Measurements from ENCODE around the gene CRACR2A. TPM values are rescaled to one million over a fixed set of nuclear protein-coding genes. Genes with fewer than 3 reads are reported as not detected.

CRACR2A gene
- total RNA-seq, 2 experiments from 2014 or later: 28.2 to 31.1 TPM

- Histone ChIP-seq H3K27ac (ENCODE audit: low read depth, low read length, poor library complexity, severe bottlenecking) (no peak overlapping the region), H3K9me3 (ENCODE audit: low read length) (no peaks in the 10 kb centered on the region), H3K79me2 (ENCODE audit: insufficient read depth, low read depth, low read length) (no peaks in the 10 kb centered on the region), H3K9me2 (ENCODE audit: insufficient read depth, low read length) (no peaks in the 10 kb centered on the region), H3K4me1 (ENCODE audit: insufficient read depth, low read length, poor library complexity, severe bottlenecking) (peaks cover 2% of the 10 kb centered on the region), H3K36me3 (ENCODE audit: insufficient read depth, low read length) (peaks cover 30% of the 10 kb centered on the region), H2AFZ (ENCODE audit: low read length) (no peak overlapping the region), H4K20me1 (ENCODE audit: insufficient read depth, low read length) (no peaks in the 10 kb centered on the region), H3K4me2 (ENCODE audit: low read length) (no peak overlapping the region), H3K4me3 (ENCODE audit: low read depth, low read length, poor library complexity, severe bottlenecking) (no peak overlapping the region)
- TF ChIP-seq EZH2phosphoT487 (IDR thresholded peaks at IDR 0.05; ENCODE audit: borderline replicate concordance, low read depth, low read length) (no peak), CTCF (conservative IDR thresholded peaks at IDR 0.05; ENCODE audit: low read length) (no peak)
- intact Hi-C loops (cut with micrococcal nuclease; ENCODE audit: unreplicated experiment): no loop called here
- ChIA-PET POLR2A (interaction anchor here (0.6 kb wide), 1 partner anchor 145 kb away, joined by 3 read pairs; no protein-coding TSS in a partner anchor), CTCF (ENCODE audit: unreplicated experiment) (no interaction called here)
- no peak for DNase-seq (ENCODE audit: low spot score)
- no TSS peak for BruUV-seq (replicated peaks)
These were observed 111.4 kb downstream of the CRACR2A start for GRCh38 chr12:3641428-3642018.

DNA sequence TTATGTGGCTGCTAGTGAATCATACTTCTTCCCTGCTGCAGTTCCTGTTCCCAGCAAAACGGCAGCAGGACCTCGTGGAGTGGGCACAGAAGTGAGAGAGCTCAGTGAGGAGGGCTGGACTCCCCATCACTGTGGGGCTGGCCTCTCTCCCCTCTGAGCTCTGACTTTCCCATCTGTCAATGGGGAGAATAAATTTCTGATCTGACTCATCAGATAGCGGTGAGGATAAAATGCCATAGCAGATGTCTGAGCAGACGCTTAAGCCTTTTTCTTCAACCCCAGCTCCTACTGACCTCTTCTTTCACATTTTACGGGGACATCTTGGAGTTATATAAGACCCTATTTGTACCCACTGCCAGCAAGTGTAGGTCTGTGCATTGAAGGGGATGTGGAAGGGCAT is 116.6 kb downstream of the CRACR2A start:
- no peak overlapping the region for H2AFZ ChIP-seq (ENCODE audit: low read length)
- H3K9me3 ChIP-seq (ENCODE audit: low read length): no peaks in the 10 kb centered on the region
- no peaks in the 10 kb centered on the region for H3K79me2 ChIP-seq (ENCODE audit: insufficient read depth, low read depth, low read length)
- DNase-seq (ENCODE audit: low spot score): no peak
- no peak overlapping the region for H3K4me2 ChIP-seq (ENCODE audit: low read length)
- intact Hi-C loops (cut with micrococcal nuclease; ENCODE audit: unreplicated experiment): no loop called here
- H3K36me3 ChIP-seq (ENCODE audit: insufficient read depth, low read length): peaks cover 6% of the 10 kb centered on the region
- no peaks in the 10 kb centered on the region for H4K20me1 ChIP-seq (ENCODE audit: insufficient read depth, low read length)
- ChIA-PET CTCF (ENCODE audit: unreplicated experiment) (no interaction called here), POLR2A (no interaction called here)
- no TSS peak for BruUV-seq (replicated peaks)
- no peak overlapping the region for H3K27ac ChIP-seq (ENCODE audit: low read depth, low read length, poor library complexity, severe bottlenecking)
- H3K4me3 ChIP-seq (ENCODE audit: low read depth, low read length, poor library complexity, severe bottlenecking): no peak overlapping the region
- H3K4me1 ChIP-seq (ENCODE audit: insufficient read depth, low read length, poor library complexity, severe bottlenecking): no peaks in the 10 kb centered on the region
- no peak for TF ChIP-seq CTCF (conservative IDR thresholded peaks at IDR 0.05; ENCODE audit: low read length)
- H3K9me2 ChIP-seq (ENCODE audit: insufficient read depth, low read length): no peaks in the 10 kb centered on the region

GRCh38 chr12:3634348-3634747 is 118.6 kb downstream of the CRACR2A start:
- no peak overlapping the region for H3K4me3 ChIP-seq (ENCODE audit: low read depth, low read length, poor library complexity, severe bottlenecking)
- H3K4me1 ChIP-seq (ENCODE audit: insufficient read depth, low read length, poor library complexity, severe bottlenecking): no peaks in the 10 kb centered on the region
- no peak overlapping the region for H2AFZ ChIP-seq (ENCODE audit: low read length)
- POLR2A ChIA-PET: interaction anchor here (1.3 kb wide), 1 partner anchor 10 kb away, joined by 3 read pairs; no protein-coding TSS in a partner anchor
- H3K9me2 ChIP-seq (ENCODE audit: insufficient read depth, low read length): no peaks in the 10 kb centered on the region
- intact Hi-C loops (cut with micrococcal nuclease; ENCODE audit: unreplicated experiment): no loop called here
- TF ChIP-seq CTCF (conservative IDR thresholded peaks at IDR 0.05; ENCODE audit: low read length) (no peak), EZH2phosphoT487 (IDR thresholded peaks at IDR 0.05; ENCODE audit: borderline replicate concordance, low read depth, low read length) (no peak)
- no peaks in the 10 kb centered on the region for H3K9me3 ChIP-seq (ENCODE audit: low read length)
- peaks cover 6% of the 10 kb centered on the region for H3K36me3 ChIP-seq (ENCODE audit: insufficient read depth, low read length)
- CTCF ChIA-PET (ENCODE audit: unreplicated experiment): no interaction called here
- no peaks in the 10 kb centered on the region for H3K79me2 ChIP-seq (ENCODE audit: insufficient read depth, low read depth, low read length)
- H3K27ac ChIP-seq (ENCODE audit: low read depth, low read length, poor library complexity, severe bottlenecking): no peak overlapping the region
- DNase-seq (ENCODE audit: low spot score): no peak
- BruUV-seq (replicated peaks): no TSS peak
- H4K20me1 ChIP-seq (ENCODE audit: insufficient read depth, low read length): no peaks in the 10 kb centered on the region
- no peak overlapping the region for H3K4me2 ChIP-seq (ENCODE audit: low read length)
